Measurements from ENCODE around the gene PDXK. TPM values are rescaled to one million over a fixed set of nuclear protein-coding genes. Genes with fewer than 3 reads are reported as not detected.

PDXK gene
- polyA plus RNA-seq, 1 of the 3 experiments (the other 2 are of a cell fraction) = 85.7 TPM

DNA sequence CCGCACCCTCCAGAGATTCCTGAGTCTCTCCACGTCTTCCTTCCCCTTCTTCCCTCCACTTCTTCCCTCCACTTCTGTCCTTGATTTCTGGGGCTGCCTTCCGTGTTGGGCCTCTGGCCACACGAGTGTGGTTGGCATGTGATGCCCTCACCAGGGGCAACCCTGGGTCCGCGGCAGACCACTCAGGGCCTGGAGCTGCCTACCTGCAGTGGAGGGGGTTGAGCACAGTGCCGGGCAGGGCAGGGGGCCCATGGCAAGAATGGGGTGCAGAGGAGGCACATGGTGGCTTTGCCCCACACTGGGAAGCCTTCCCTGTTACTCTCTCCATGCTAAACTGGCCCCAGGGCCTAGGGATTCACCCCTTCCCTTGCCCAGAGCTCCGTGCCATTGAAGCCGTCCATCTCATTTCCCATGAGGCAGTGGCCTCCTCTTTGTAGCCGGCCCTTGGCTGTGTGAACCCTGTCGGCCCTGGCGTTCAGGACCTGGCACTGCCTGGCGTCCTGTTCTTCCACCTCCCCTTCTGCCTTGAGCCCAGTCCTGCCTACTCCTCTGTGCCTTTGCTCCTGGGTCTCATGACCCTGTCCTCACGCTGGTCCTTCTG, 83.9 kb downstream of the PDXK start:
- Histone ChIP-seq H3K36me3 (replicated peaks in 1 of 2; ENCODE audit: control insufficient read depth in 1 of 2, insufficient read depth in 2 of 2, low read length in 1 of 2) (peaks cover 0 to 63% of the 10 kb centered on the region in 2 experiments), H3F3A (replicated peaks; ENCODE audit: insufficient read depth) (no peaks in the 10 kb centered on the region), H4K20me1 (ENCODE audit: insufficient read depth) (no peaks in the 10 kb centered on the region), H3K9ac (no peak overlapping the region), H3K4me3 (ENCODE audit: low read depth in 2 of 2, low read length in 1 of 2) (no peak overlapping the region), H3K27me3 (ENCODE audit: insufficient read depth) (no peaks in the 10 kb centered on the region), H3K4me1 (ENCODE audit: control insufficient read depth in 1 of 2, insufficient read depth in 2 of 2, low read depth in 1 of 2, low read length in 1 of 2) (no peaks in the 10 kb centered on the region), H3K9me3 (no peaks in the 10 kb centered on the region), H3K9me2 (no peaks in the 10 kb centered on the region), H2AFZ (ENCODE audit: low read depth) (no peak overlapping the region), H3K27ac (ENCODE audit: low read depth in 2 of 2, low read length in 1 of 2) (no peak overlapping the region), H3K4me2 (no peak overlapping the region), H3K79me2 (ENCODE audit: insufficient read depth) (no peaks in the 10 kb centered on the region)
- ChIA-PET POLR2A (no interaction called here), CTCF (interaction anchor here (1.1 kb wide), 1 partner anchor 13 kb away, joined by 3 read pairs; no protein-coding TSS in a partner anchor)
- no peak for DNase-seq
- WGBS (ENCODE audit: low lambda C conversion rate) = 92% methylated on average over 13 of the region's 14 CpGs
- TF ChIP-seq TAF1 (IDR thresholded peaks at IDR 0.05; ENCODE audit: borderline replicate concordance, low read depth, low read length) = no peak

DNA sequence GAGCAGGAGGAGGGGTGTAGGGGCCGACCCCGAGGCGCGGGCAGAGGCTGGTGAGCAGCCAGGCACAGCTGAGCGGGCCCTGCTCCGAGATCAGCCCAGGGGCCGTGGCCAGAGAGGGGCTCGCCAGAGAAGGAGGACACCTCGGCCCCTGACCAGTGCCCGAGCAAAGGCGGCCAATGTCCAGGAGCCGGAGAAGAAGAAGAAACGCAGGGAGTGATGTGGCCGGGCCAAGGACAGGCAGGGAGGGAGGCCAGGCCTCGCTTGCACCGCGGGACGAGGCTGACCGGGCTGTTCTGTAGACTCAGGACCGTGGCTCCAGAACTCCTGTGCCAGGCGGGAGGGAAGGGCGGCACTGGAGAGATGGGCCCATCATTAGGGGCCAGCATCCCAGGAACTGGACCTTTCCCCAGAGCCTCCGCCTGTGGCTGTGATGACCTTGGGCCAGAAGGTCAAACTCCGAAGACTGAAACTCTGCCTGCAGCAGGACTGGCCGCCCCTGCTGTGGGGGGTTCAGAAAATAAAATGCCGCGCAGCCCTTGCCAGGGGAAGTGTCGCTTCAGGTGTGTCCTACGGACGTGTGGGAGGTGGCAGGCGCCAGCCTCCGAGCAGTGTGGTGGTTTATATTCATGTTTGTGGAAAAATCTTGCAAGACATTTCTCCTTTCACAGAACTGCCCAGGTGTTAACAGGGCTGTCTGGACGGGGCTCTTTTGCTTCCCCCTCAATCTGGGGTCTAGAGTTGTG, 84.8 kb downstream of the PDXK start:
- Histone ChIP-seq H2AFZ (ENCODE audit: low read depth) (no peak overlapping the region), H3K9me2 (no peaks in the 10 kb centered on the region), H3K27ac (ENCODE audit: low read depth in 2 of 2, low read length in 1 of 2) (no peak overlapping the region), H3K4me3 (ENCODE audit: low read depth in 2 of 2, low read length in 1 of 2) (no peak overlapping the region), H3K36me3 (replicated peaks in 1 of 2; ENCODE audit: control insufficient read depth in 1 of 2, insufficient read depth in 2 of 2, low read length in 1 of 2) (peaks cover 0 to 55% of the 10 kb centered on the region in 2 experiments), H3K4me1 (ENCODE audit: control insufficient read depth in 1 of 2, insufficient read depth in 2 of 2, low read depth in 1 of 2, low read length in 1 of 2) (no peaks in the 10 kb centered on the region), H3K4me2 (no peak overlapping the region), H3K79me2 (ENCODE audit: insufficient read depth) (no peaks in the 10 kb centered on the region), H3K9ac (no peak overlapping the region), H4K20me1 (ENCODE audit: insufficient read depth) (no peaks in the 10 kb centered on the region), H3K27me3 (ENCODE audit: insufficient read depth) (no peaks in the 10 kb centered on the region), H3K9me3 (no peaks in the 10 kb centered on the region), H3F3A (replicated peaks; ENCODE audit: insufficient read depth) (no peaks in the 10 kb centered on the region)
- ChIA-PET CTCF (interaction anchor here (1.1 kb wide), 1 partner anchor 14 kb away, joined by 3 read pairs; no protein-coding TSS in a partner anchor), POLR2A (no interaction called here)
- no peak for TF ChIP-seq EZH2phosphoT487 (IDR thresholded peaks at IDR 0.05; ENCODE audit: borderline replicate concordance, low read depth)
- no peak for TF ChIP-seq SIN3A (IDR thresholded peaks at IDR 0.05; ENCODE audit: borderline replicate concordance, low read depth, low read length)
- TF ChIP-seq, protein P1, sequence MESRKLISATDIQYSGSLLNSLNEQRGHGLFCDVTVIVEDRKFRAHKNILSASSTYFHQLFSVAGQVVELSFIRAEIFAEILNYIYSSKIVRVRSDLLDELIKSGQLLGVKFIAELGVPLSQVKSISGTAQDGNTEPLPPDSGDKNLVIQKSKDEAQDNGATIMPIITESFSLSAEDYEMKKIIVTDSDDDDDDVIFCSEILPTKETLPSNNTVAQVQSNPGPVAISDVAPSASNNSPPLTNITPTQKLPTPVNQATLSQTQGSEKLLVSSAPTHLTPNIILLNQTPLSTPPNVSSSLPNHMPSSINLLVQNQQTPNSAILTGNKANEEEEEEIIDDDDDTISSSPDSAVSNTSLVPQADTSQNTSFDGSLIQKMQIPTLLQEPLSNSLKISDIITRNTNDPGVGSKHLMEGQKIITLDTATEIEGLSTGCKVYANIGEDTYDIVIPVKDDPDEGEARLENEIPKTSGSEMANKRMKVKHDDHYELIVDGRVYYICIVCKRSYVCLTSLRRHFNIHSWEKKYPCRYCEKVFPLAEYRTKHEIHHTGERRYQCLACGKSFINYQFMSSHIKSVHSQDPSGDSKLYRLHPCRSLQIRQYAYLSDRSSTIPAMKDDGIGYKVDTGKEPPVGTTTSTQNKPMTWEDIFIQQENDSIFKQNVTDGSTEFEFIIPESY (IDR thresholded peaks at IDR 0.05; ENCODE audit: borderline replicate concordance, low read depth) = no peak
- TF ChIP-seq, protein P2, sequence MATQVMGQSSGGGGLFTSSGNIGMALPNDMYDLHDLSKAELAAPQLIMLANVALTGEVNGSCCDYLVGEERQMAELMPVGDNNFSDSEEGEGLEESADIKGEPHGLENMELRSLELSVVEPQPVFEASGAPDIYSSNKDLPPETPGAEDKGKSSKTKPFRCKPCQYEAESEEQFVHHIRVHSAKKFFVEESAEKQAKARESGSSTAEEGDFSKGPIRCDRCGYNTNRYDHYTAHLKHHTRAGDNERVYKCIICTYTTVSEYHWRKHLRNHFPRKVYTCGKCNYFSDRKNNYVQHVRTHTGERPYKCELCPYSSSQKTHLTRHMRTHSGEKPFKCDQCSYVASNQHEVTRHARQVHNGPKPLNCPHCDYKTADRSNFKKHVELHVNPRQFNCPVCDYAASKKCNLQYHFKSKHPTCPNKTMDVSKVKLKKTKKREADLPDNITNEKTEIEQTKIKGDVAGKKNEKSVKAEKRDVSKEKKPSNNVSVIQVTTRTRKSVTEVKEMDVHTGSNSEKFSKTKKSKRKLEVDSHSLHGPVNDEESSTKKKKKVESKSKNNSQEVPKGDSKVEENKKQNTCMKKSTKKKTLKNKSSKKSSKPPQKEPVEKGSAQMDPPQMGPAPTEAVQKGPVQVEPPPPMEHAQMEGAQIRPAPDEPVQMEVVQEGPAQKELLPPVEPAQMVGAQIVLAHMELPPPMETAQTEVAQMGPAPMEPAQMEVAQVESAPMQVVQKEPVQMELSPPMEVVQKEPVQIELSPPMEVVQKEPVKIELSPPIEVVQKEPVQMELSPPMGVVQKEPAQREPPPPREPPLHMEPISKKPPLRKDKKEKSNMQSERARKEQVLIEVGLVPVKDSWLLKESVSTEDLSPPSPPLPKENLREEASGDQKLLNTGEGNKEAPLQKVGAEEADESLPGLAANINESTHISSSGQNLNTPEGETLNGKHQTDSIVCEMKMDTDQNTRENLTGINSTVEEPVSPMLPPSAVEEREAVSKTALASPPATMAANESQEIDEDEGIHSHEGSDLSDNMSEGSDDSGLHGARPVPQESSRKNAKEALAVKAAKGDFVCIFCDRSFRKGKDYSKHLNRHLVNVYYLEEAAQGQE (IDR thresholded peaks at IDR 0.05; ENCODE audit: low read depth, low read length) = no peak
- no peak for TF ChIP-seq RCOR1 (IDR thresholded peaks at IDR 0.05; ENCODE audit: low read length)
- TF ChIP-seq MEF2A (IDR thresholded peaks at IDR 0.05; ENCODE audit: borderline replicate concordance, low read depth) = no peak
- TF ChIP-seq NFIC (IDR thresholded peaks at IDR 0.05; ENCODE audit: borderline replicate concordance) = no peak
- TF ChIP-seq, protein P3, sequence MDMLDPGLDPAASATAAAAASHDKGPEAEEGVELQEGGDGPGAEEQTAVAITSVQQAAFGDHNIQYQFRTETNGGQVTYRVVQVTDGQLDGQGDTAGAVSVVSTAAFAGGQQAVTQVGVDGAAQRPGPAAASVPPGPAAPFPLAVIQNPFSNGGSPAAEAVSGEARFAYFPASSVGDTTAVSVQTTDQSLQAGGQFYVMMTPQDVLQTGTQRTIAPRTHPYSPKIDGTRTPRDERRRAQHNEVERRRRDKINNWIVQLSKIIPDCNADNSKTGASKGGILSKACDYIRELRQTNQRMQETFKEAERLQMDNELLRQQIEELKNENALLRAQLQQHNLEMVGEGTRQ (IDR thresholded peaks at IDR 0.05; ENCODE audit: borderline replicate concordance, low read depth, low read length) = no peak
- no peak for TF ChIP-seq SMC3 (IDR thresholded peaks at IDR 0.05; ENCODE audit: low read depth, low read length)
- TF ChIP-seq YY1 (IDR thresholded peaks at IDR 0.05; ENCODE audit: low read depth) = no peak
- TF ChIP-seq GABPA (IDR thresholded peaks at IDR 0.05; ENCODE audit: low read depth) = no peak
- no peak for TF ChIP-seq RFX5 (IDR thresholded peaks at IDR 0.05; ENCODE audit: low read length)
- TF ChIP-seq, protein P4, sequence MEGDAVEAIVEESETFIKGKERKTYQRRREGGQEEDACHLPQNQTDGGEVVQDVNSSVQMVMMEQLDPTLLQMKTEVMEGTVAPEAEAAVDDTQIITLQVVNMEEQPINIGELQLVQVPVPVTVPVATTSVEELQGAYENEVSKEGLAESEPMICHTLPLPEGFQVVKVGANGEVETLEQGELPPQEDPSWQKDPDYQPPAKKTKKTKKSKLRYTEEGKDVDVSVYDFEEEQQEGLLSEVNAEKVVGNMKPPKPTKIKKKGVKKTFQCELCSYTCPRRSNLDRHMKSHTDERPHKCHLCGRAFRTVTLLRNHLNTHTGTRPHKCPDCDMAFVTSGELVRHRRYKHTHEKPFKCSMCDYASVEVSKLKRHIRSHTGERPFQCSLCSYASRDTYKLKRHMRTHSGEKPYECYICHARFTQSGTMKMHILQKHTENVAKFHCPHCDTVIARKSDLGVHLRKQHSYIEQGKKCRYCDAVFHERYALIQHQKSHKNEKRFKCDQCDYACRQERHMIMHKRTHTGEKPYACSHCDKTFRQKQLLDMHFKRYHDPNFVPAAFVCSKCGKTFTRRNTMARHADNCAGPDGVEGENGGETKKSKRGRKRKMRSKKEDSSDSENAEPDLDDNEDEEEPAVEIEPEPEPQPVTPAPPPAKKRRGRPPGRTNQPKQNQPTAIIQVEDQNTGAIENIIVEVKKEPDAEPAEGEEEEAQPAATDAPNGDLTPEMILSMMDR (IDR thresholded peaks at IDR 0.05) = no peak
- no peak for TF ChIP-seq MXI1 (IDR thresholded peaks at IDR 0.05; ENCODE audit: low read depth, low read length)
- no peak for TF ChIP-seq NRF1 (IDR thresholded peaks at IDR 0.05; ENCODE audit: low read depth, low read length)
- TF ChIP-seq FOXM1 (IDR thresholded peaks at IDR 0.05; ENCODE audit: low read depth) = no peak
- DNase-seq = no peak
- 94% methylated on average over 25 of the region's 33 CpGs for WGBS (ENCODE audit: low lambda C conversion rate)

All from SK-N-SH (cell line).